Measurements from ENCODE around the gene AIG1. TPM values are rescaled to one million over a fixed set of nuclear protein-coding genes. Genes with fewer than 3 reads are reported as not detected.

AIG1 gene
- total RNA-seq, 1 donor from 2014 or later: 60.6 TPM

GRCh38 chr6:143050509-143050908, 10.2 kb upstream of the AIG1 start:
- Histone ChIP-seq H3K36me3 (ENCODE audit: control insufficient read depth, insufficient read depth, low read length) (no peaks in the 10 kb centered on the region), H3K4me3 (ENCODE audit: low read depth, low read length) (no peak overlapping the region), H3K27me3 (ENCODE audit: control insufficient read depth, insufficient read depth, low read length) (no peaks in the 10 kb centered on the region)
- no peak for FAIRE-seq
- no peak for DNase-seq (ENCODE audit: low read depth)
- TF ChIP-seq, protein P1, sequence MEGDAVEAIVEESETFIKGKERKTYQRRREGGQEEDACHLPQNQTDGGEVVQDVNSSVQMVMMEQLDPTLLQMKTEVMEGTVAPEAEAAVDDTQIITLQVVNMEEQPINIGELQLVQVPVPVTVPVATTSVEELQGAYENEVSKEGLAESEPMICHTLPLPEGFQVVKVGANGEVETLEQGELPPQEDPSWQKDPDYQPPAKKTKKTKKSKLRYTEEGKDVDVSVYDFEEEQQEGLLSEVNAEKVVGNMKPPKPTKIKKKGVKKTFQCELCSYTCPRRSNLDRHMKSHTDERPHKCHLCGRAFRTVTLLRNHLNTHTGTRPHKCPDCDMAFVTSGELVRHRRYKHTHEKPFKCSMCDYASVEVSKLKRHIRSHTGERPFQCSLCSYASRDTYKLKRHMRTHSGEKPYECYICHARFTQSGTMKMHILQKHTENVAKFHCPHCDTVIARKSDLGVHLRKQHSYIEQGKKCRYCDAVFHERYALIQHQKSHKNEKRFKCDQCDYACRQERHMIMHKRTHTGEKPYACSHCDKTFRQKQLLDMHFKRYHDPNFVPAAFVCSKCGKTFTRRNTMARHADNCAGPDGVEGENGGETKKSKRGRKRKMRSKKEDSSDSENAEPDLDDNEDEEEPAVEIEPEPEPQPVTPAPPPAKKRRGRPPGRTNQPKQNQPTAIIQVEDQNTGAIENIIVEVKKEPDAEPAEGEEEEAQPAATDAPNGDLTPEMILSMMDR (IDR thresholded peaks at IDR 0.05; ENCODE audit: insufficient read depth, low read length, severe bottlenecking): no peak

DNA sequence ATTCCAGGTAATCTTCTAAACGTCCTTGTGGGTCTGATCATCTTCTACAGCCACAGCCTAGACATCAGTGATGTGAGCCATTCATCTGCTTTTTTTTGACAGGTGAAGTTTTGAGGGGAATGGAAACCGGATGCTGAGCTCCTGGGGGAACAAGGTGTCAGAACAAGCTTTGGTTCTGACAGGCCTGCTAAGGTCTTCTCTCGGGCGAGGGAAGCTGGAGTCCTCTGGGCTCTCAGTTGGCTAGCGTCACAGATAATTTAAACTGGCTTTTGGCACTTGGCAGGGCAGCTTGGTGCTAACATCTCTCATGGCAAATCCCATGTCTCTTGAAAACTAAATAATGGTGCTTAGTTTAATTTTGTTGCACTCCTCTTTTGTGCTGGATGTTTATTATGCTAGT, 8.4 kb upstream of the AIG1 start:
- Histone ChIP-seq H3K27me3 (ENCODE audit: control insufficient read depth, insufficient read depth, low read length) (no peaks in the 10 kb centered on the region), H3K36me3 (ENCODE audit: control insufficient read depth, insufficient read depth, low read length) (peaks cover 2% of the 10 kb centered on the region), H3K4me3 (ENCODE audit: low read depth, low read length) (no peak overlapping the region)
- no peak for DNase-seq (ENCODE audit: low read depth)
- no peak for FAIRE-seq
- TF ChIP-seq, protein P1 (IDR thresholded peaks at IDR 0.05; ENCODE audit: insufficient read depth, low read length, severe bottlenecking): no peak

DNA sequence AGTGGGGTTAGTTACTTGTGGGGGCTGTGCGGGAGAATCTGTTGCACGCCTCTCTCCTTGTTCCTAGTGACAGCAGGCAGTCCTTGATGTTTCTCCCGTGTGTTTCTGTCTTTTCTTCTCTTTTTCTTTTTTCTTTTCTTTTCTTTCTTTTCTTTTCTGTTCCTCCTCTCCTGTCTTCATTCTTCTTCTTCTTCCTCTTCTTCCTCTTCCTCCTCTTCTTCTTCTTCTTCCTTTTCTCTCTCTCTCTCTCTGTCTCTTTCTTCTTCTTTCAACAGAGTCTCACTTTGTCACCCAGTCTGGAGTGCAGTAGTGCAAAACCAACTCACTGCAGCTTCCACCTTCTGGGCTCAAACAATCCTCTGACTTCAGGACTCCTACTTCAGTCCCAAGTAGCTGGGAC, 6.8 kb upstream of the AIG1 start:
- Histone ChIP-seq H3K4me3 (ENCODE audit: low read depth, low read length) (no peak overlapping the region), H3K27me3 (ENCODE audit: control insufficient read depth, insufficient read depth, low read length) (no peaks in the 10 kb centered on the region), H3K36me3 (ENCODE audit: control insufficient read depth, insufficient read depth, low read length) (peaks cover 2% of the 10 kb centered on the region)
- TF ChIP-seq, protein P1 (IDR thresholded peaks at IDR 0.05; ENCODE audit: insufficient read depth, low read length, severe bottlenecking): no peak
- no peak for FAIRE-seq
- no peak for DNase-seq (ENCODE audit: low read depth)

DNA sequence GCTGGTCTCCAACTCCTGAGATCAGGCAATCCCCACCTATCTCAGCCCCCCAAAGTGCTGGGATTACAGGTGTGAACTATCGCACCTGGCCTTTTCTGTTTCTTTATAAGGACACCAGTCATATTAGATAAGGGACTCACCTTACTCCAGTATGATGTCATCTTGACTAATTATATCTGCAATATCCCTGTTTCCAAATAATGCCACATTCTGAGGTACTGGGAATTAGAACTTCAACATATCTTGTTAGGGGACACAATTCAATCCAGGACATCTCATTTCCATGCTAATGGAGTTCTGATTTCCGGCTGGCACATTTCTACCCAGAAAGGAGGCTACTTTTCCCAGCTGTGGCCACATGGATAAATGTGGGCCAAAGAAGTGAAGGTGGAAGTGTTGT, 6.4 kb upstream of the AIG1 start:
- peaks cover 2% of the 10 kb centered on the region for H3K36me3 ChIP-seq (ENCODE audit: control insufficient read depth, insufficient read depth, low read length)
- H3K4me3 ChIP-seq (ENCODE audit: low read depth, low read length): no peak overlapping the region
- TF ChIP-seq, protein P1 (IDR thresholded peaks at IDR 0.05; ENCODE audit: insufficient read depth, low read length, severe bottlenecking): no peak
- H3K27me3 ChIP-seq (ENCODE audit: control insufficient read depth, insufficient read depth, low read length): no peaks in the 10 kb centered on the region
- DNase-seq (ENCODE audit: low read depth): peak; percentile 18
- no peak for FAIRE-seq

DNA sequence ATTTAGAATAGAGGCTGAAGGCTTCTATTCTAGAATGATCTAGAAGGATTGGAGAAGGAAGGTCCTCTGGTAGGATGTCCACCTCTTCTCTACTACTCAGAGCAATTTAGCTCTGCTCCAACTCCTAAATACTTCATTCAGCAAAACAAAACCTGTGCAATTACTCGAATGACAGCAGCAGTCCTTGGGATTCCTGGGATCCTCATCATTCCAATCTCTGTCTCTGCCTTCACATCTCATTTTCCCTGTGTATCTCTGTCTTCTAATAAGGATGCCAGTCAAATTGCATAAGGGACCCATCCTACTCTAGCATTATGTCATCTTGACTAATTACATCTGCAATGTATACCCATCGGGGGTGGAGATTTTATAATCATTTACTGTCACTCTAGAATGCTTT, 5.5 kb upstream of the AIG1 start:
- FAIRE-seq (no peak), DNase-seq (ENCODE audit: low read depth) (no peak)
- TF ChIP-seq, protein P1 (IDR thresholded peaks at IDR 0.05; ENCODE audit: insufficient read depth, low read length, severe bottlenecking): no peak

DNA sequence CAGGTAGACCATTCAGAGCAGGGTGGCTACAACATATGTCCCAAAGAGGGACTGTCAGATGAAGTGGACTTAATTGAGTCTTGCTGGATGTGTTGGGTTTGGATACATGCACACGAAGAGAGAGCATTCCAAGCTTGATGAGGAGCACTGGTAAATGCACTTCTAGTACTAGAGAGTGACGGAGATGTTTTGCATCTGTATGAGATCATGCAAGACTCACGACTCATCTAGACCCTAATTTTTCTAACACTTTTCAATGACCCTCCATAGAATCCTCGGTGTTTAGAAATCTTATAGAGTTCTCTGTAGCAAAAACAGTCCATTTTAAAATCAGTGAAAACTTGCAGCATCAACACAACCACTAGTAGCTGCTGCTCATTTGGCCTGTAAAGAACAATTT, 4.8 kb upstream of the AIG1 start:
- DNase-seq (ENCODE audit: low read depth): no peak
- Histone ChIP-seq H3K36me3 (ENCODE audit: control insufficient read depth, insufficient read depth, low read length) (peaks cover 2% of the 10 kb centered on the region), H3K27me3 (ENCODE audit: control insufficient read depth, insufficient read depth, low read length) (no peaks in the 10 kb centered on the region), H3K4me3 (ENCODE audit: low read depth, low read length) (no peak overlapping the region)
- no peak for FAIRE-seq
- TF ChIP-seq, protein P1 (IDR thresholded peaks at IDR 0.05; ENCODE audit: insufficient read depth, low read length, severe bottlenecking): no peak

More for the DNA sequence above, 5.5 kb upstream of the AIG1 start:
- no peaks in the 10 kb centered on the region for H3K27me3 ChIP-seq (ENCODE audit: control insufficient read depth, insufficient read depth, low read length)
- peaks cover 2% of the 10 kb centered on the region for H3K36me3 ChIP-seq (ENCODE audit: control insufficient read depth, insufficient read depth, low read length)
- H3K4me3 ChIP-seq (ENCODE audit: low read depth, low read length): no peak overlapping the region

Measured in bronchial epithelial cell (primary cell).